Motor neuron (in vitro differentiated cells): ENCODE measurements around the gene WDR5. TPM values are rescaled to one million over a fixed set of nuclear protein-coding genes. Genes with fewer than 3 reads are reported as not detected.

Experiments
- ATAC-seq, 8 experiments: fragments of 200-7000 bp; cut with Tn5 transposase; replicated peaks in 6 of 8; 2 replicates each; pipeline ENCODE4 v1.8.0; 2021; ENCODE audit warnings: mild to moderate bottlenecking in 8 of 8, moderate library complexity in 8 of 8
- H3K27ac ChIP-seq, 2 donors: fragments of 250-450 bp; sonication (Bioruptor Pico); 2 replicates each; pipeline ENCODE4 v1.9.0; 2021; ENCODE audit warnings: antibody characterized with exemption in 2 of 2, mild to moderate bottlenecking in 2 of 2, moderate library complexity in 1 of 2
- H3K4me1 ChIP-seq, 2 donors: fragments of 250-450 bp; sonication (Bioruptor Pico); replicated peaks in 1 of 2; 2 replicates each; pipeline ENCODE4 v1.6.1; 2021; ENCODE audit warnings: antibody characterized with exemption in 2 of 2, mild to moderate bottlenecking in 2 of 2, moderate library complexity in 1 of 2
- H3K4me3 ChIP-seq, 5 donors: fragments of 250-450 bp; sonication (Bioruptor Pico); 2 replicates each; pipeline ENCODE4 v1.9.0; 2021; ENCODE audit warnings: antibody characterized with exemption in 5 of 5, mild to moderate bottlenecking in 5 of 5, moderate library complexity in 4 of 5
- WGBS, 10 experiments: fragments of 450-650 bp; shearing (Covaris generic); methylation state at CpG; one replicate each; pipeline ENCODE4 v1.0.0; 2022; 5-methylcytosine and 5-hydroxymethylcytosine counted together
- in situ Hi-C, 9 experiments: fragments of 400-800 bp; cut with MboI; loops; one replicate each; pipeline ENCODE4 v1.15.0; 2021; ENCODE audit warnings: low sequenced_read_pairs in 9 of 9, low pct_unique_long_range_greater_than_20kb in 2 of 9; ENCODE audit not compliant: unreplicated experiment in 9 of 9
- total RNA-seq, 8 experiments: library from RNA; unstranded; fragments of 300-600 nt; gene quantifications; 2 replicates each; pipeline versions ENCODE4 v1.2.3 to v1.2.4, GENCODE V29; 2022

The WDR5 gene
- total RNA-seq, 8 experiments from 2014 or later, result 14.8 to 33.2 (median 21.9) TPM

DNA sequence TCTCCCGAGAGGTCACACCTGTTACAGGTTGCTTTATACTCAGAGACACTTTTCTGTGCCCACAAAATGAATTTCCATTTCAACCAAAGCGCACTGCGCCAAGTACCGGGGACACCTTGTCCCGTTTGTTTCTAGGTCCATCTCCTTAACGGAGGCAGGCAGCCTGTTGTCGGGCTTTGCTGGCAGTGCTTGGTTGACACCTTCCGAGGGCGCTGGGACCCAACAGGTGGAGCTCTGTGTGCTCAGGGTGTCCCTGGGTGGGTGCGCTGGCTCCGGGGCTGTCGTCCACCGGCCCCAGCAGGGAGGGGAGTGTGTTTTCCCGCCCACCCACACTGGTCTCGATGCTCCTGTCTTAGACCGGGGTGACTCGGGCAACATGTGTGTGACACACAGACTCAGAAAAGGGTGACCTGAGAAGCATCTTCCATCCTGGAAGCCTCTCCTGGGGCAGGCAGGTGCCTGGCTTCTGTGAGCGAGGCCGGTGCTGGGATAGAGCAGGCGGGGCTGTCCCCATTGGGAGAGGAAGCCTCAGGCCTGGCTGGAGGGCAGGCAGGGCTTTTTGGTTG, 20.0 kb downstream of the WDR5 start:
- Histone ChIP-seq H3K27ac (no peak overlapping the region), H3K4me1 (no peaks in the 10 kb centered on the region), H3K4me3 (no peak overlapping the region)
- in situ Hi-C loops, result loop anchor here in 1 of 9 experiments (25.0 kb wide), 1 partner anchor 281 kb away; no protein-coding TSS in a partner anchor
- WGBS, 10 experiments, result 80 to 100% (median 100%) methylated on average over 1 to 3 of the region's 20 CpGs; no CpG with 5 or more reads in 2 of the 10 experiments
- no peak for ATAC-seq

DNA sequence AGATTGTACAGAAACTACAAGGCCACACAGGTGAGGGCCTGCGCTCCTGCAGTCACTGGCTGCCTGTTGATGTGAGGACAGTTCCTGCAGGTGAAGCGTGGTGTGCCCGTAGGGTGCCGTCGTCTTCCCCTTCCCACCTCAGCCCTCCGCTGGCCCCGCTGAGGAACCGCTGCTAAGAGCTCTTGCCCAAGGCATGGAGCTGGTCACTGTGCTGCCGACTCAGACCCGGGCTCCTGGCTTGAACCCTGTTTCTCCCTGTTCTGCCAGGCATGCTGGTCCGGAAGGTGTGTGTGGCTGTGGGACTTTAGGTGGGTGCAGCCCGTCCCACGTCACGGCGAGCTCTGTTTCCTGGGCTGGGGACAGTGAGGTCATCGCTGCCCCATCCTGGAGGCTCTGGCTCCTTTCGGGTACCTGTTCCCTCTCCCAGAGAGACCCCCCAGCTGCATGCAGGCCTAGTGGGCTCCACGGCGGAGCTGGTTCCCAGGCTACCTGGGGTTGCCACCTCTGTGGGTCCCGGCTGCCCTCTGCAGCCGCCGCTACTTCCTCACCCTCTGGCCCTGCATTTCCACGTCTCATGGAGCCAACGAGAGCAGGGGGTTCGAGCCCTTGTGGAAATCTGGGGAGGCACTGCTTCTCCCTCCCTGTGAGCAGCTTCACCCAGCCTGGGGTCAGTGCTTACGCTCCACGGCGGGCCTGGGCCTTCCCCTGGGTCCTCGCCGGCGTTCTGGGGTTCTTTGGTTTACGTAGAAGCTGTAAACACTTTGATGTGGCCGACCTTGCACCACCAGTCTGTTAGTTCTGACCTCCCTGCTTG, 20.9 kb downstream of the WDR5 start:
- in situ Hi-C loops, result loop anchor here in 1 of 9 experiments (25.0 kb wide), 1 partner anchor 281 kb away; no protein-coding TSS in a partner anchor
- ATAC-seq, result no peak
- Histone ChIP-seq H3K4me1 (no peaks in the 10 kb centered on the region), H3K27ac (no peak overlapping the region), H3K4me3 (no peak overlapping the region)
- WGBS, 10 experiments, result 98 to 100% (median 100%) methylated on average over 1 to 10 of the region's 33 CpGs; no CpG with 5 or more reads in 7 of the 10 experiments

GRCh38 chr9:134157378-134157885, 21.6 kb downstream of the WDR5 start:
- no peak for ATAC-seq
- no peak overlapping the region for H3K27ac ChIP-seq
- no peaks in the 10 kb centered on the region for H3K4me1 ChIP-seq
- in situ Hi-C loops, result loop anchor here in 1 of 9 experiments (25.0 kb wide), 1 partner anchor 280 kb away; no protein-coding TSS in a partner anchor
- H3K4me3 ChIP-seq, result no peak overlapping the region
- 86 to 100% (median 100%) methylated on average over 1 to 8 of the region's 23 CpGs; no CpG with 5 or more reads in 7 of the 10 experiments for WGBS, 10 experiments

GRCh38 chr9:134158242-134158641, 22.4 kb downstream of the WDR5 start:
- no peak for ATAC-seq
- no peaks in the 10 kb centered on the region for H3K4me1 ChIP-seq
- H3K4me3 ChIP-seq, result no peak overlapping the region
- H3K27ac ChIP-seq, result no peak overlapping the region
- in situ Hi-C loops, result loop anchor here in 1 of 9 experiments (25.0 kb wide), 1 partner anchor 279 kb away; no protein-coding TSS in a partner anchor
- WGBS, 10 experiments, result 60 to 100% (median 90%) methylated on average over 2 to 6 of the region's 17 CpGs; no CpG with 5 or more reads in 1 of the 10 experiments

DNA sequence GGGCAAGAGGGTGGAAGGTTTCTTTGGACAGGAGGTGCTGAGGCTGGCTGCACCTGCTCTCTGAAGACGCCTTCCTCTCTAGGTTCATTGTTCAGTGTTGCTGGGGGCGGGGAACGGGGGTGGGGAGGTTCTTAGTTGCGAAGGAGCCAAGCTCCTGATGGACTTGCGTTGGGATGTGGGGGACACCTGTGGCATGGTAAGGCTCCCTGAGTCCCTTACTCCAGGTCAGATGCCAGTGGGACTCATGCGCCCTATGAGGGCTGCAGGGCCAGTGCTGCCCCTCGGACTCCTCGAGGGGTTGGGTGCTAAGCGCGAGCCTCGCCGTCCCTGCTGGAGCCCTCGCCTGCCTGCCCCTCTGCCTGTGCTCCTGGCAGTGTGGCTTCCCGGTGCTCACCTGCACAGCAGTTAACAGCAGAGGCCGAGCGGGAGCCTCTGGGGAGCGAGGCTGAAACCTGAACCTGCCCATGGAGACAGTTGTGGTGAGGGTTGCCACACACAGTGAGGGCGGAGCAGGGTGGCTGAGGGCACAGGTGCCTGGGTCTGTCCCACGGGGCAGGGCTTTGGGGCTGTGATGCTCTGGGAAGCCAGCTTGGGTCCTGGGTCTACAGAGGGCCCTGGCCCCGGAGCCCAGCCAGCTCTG, 23.0 kb downstream of the WDR5 start:
- peak in 1 of 8 experiments; percentile 3 for ATAC-seq
- 87 to 95% (median 91%) methylated on average over 5 to 8 of the region's 20 CpGs; no CpG with 5 or more reads in 6 of the 10 experiments for WGBS, 10 experiments
- no peaks in the 10 kb centered on the region for H3K4me1 ChIP-seq
- in situ Hi-C loops, result loop anchor here in 1 of 9 experiments (25.0 kb wide), 1 partner anchor 278 kb away; no protein-coding TSS in a partner anchor
- H3K27ac ChIP-seq, result no peak overlapping the region
- no peak overlapping the region for H3K4me3 ChIP-seq

DNA sequence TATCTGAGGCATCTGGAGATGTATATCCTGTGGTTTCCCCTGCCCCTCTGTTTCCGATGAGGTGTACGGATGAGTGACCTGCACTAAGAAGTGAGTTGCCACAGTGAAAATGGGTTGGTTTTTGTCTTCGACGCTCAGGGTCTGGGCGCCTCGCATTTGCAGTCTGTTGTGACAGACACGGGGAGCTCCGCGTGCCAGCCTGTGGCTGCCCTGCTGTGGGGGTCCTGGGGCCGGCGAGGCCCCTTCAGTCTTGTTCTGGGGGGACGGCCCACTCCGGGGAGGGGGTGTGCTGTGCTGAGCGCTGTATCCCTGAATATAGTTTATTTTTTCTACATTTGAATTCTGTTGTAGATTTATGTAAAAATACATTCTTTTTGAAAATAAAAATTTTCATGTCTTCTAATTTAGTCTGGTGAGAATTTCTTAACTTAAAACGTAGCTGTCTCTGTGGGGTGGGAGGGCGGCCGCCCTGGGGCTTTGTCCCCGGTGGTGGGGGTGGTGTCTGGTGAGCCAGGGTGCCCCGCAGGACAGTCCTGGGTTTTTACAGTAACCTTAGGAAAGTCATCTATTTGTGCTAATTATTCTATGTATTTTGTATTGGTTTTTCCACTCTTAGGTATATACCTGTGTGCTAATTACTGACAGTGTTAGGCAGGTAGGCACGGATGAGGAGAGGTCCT, 23.8 kb downstream of the WDR5 start:
- in situ Hi-C loops, result loop anchor here in 7 of 9 experiments (10.0 to 25.0 kb wide), 2 partner anchors 278 to 285 kb away; no protein-coding TSS in a partner anchor
- H3K4me1 ChIP-seq, result no peaks in the 10 kb centered on the region
- 85 to 100% (median 100%) methylated on average over 1 to 4 of the region's 20 CpGs; no CpG with 5 or more reads in 4 of the 10 experiments for WGBS, 10 experiments
- H3K27ac ChIP-seq, result no peak overlapping the region
- no peak for ATAC-seq
- H3K4me3 ChIP-seq, result no peak overlapping the region

DNA sequence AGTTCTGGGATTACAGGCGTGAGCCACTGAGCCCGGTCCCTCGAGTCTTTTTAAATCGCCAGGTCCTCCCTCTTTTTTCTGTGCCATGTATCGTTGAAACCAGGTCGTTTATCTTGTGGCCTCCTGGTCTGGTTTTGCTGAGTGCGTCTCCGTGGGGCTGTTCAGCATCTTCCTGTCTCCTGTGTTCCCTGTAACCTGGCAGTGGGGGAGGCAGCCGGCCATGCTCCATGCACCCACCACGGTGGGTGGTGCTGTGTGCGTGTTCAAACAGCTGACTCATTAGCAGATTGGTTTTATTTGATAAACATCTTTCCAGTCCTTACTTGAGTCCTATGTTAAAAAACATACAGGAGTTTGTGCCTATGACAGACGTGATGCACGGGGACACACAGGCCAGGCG, 25.8 kb downstream of the WDR5 start:
- WGBS, 10 experiments, result 60 to 100% (median 78%) methylated on average over 1 to 8 of the region's 14 CpGs; no CpG with 5 or more reads in 5 of the 10 experiments
- Histone ChIP-seq H3K27ac (no peak overlapping the region), H3K4me3 (no peak overlapping the region), H3K4me1 (peaks cover 6 to 8% of the 10 kb centered on the region in 2 donors)
- in situ Hi-C loops, result loop anchor here in 7 of 9 experiments (10.0 to 25.0 kb wide), 2 partner anchors 276 to 283 kb away; no protein-coding TSS in a partner anchor
- no peak for ATAC-seq

DNA sequence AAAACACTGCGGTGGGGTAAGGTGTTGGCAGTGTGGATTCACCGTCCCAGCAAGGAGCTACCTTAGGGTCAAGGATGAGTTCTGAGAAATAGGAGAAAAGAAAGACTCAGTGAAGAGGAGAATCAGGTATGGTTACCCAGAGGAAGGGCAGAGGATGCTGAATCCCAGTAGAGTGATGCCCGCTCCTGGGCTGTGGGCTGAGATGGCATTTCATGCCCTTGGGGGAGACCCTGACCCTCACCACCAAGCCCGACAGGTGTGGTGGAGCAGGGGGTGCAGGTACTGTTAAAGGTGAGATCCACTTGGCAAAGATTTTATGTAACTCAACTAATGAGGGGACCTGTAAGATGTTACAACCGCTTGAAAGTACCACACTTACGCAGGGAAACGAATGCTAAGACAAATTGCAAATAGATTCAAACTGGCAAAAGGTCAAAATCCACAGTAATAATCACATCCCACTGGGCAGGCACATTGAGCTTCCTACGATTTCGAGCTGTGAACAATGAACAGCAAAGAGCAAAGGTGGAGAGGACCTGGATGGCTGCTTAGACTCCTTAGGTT, 26.4 kb downstream of the WDR5 start:
- Histone ChIP-seq H3K27ac (no peak overlapping the region), H3K4me1 (peaks cover 6 to 8% of the 10 kb centered on the region in 2 donors), H3K4me3 (no peak overlapping the region)
- in situ Hi-C loops, result loop anchor here in 7 of 9 experiments (10.0 to 25.0 kb wide), 2 partner anchors 275 to 283 kb away; no protein-coding TSS in a partner anchor
- ATAC-seq, result no peak
- WGBS, 10 experiments, result 67 to 97% (median 93%) methylated on average over 3 to 8 of the region's 9 CpGs; no CpG with 5 or more reads in 1 of the 10 experiments

DNA sequence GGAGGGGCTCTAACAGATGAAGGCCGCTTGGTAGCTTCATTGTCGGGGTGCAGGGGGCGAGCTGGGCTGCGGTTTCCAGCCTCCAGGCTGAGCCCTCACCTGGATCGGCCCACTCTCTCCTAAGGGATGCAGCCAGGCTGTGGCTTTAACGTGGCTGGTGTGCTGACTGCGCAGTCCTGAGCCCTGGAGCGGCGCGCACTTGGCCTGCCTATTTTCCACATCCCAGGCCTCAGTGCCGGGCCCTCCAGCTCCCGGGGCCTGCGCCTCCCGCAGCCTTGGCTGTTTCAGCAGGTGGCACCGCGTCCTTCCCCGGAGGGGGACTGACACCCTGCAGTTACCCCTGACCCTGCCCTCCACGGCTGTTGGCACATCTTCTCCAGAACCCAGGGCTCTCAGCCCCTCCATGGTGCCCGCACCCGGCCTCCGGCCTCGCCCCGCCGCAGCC, 27.1 kb downstream of the WDR5 start:
- no peak overlapping the region for H3K4me3 ChIP-seq
- in situ Hi-C loops, result loop anchor here in 7 of 9 experiments (10.0 to 25.0 kb wide), 2 partner anchors 274 to 282 kb away; no protein-coding TSS in a partner anchor
- WGBS, 10 experiments, result 90% methylated on average over 4 of the region's 24 CpGs; no CpG with 5 or more reads in 9 of the 10 experiments
- no peak overlapping the region for H3K27ac ChIP-seq
- no peak for ATAC-seq
- H3K4me1 ChIP-seq, result peaks cover 6 to 8% of the 10 kb centered on the region in 2 donors

- H3K27ac ChIP-seq, result no peak overlapping the region
- WGBS, 10 experiments, result 0 to 15% (median 7%) methylated on average over 4 to 16 of the region's 80 CpGs; no CpG with 5 or more reads in 3 of the 10 experiments
- peaks cover 6 to 8% of the 10 kb centered on the region in 2 donors for H3K4me1 ChIP-seq
- no peak for ATAC-seq
- no peak overlapping the region for H3K4me3 ChIP-seq
- in situ Hi-C loops, result loop anchor here in 7 of 9 experiments (10.0 to 25.0 kb wide), 2 partner anchors 274 to 281 kb away; no protein-coding TSS in a partner anchor
Observed at GRCh38 chr9:134163371-134164196, 27.7 kb downstream of the WDR5 start.

GRCh38 chr9:134164879-134165278, 29.0 kb downstream of the WDR5 start:
- no peak overlapping the region for H3K27ac ChIP-seq
- H3K4me1 ChIP-seq, result peaks cover 6 to 8% of the 10 kb centered on the region in 2 donors
- H3K4me3 ChIP-seq, result no peak overlapping the region
- 0% methylated on average over 1 to 17 of the region's 50 CpGs; no CpG with 5 or more reads in 5 of the 10 experiments for WGBS, 10 experiments
- in situ Hi-C loops, result loop anchor here in 8 of 9 experiments (5.0 to 25.0 kb wide), 3 partner anchors 272 to 282 kb away; no protein-coding TSS in a partner anchor
- ATAC-seq, result no peak
